HG02938 (cell line): ENCODE data around the gene SFN.
"Not testable (repeated sequence)": the region's sequence is repeated elsewhere in the genome, so short reads cannot be mapped to it uniquely, and the experiment has no call there.

Source experiments
- ATAC-seq: cut with Tn5 transposase; IDR thresholded peaks from one replicate; pipeline ENCODE4 v1.9.1; 2021; ENCODE audit warnings: mild to moderate bottlenecking, moderate library complexity; ENCODE audit not compliant: unreplicated experiment

SFN gene

GRCh38 chr1:26838474-26839338, 24.2 kb upstream of the SFN start:
- peak; percentile 84 for ATAC-seq

GRCh38 chr1:26839339-26839722, 23.6 kb upstream of the SFN start:
- no peak for ATAC-seq

GRCh38 chr1:26839779-26840178, 23.2 kb upstream of the SFN start:
- no peak for ATAC-seq

GRCh38 chr1:26844424-26845196, 18.3 kb upstream of the SFN start:
- no peak for ATAC-seq

- ATAC-seq: not testable (repeated sequence)
These were observed 15.1 kb upstream of the SFN start for GRCh38 chr1:26847826-26848225.

GRCh38 chr1:26848499-26848898, 14.4 kb upstream of the SFN start:
- no peak for ATAC-seq

GRCh38 chr1:26848941-26849774, 13.8 kb upstream of the SFN start:
- no peak for ATAC-seq

- no peak for ATAC-seq
These were observed 11.8 kb upstream of the SFN start for GRCh38 chr1:26851106-26851684.

GRCh38 chr1:26852701-26853100, 10.2 kb upstream of the SFN start:
- no peak for ATAC-seq

- ATAC-seq: no peak
These were observed 9.8 kb upstream of the SFN start for GRCh38 chr1:26853156-26853555.

- no peak for ATAC-seq
These were observed 9.3 kb upstream of the SFN start for GRCh38 chr1:26853600-26853999.

GRCh38 chr1:26854906-26855305, 8.0 kb upstream of the SFN start:
- ATAC-seq: no peak

GRCh38 chr1:26855636-26856035, 7.3 kb upstream of the SFN start:
- no peak for ATAC-seq

GRCh38 chr1:26856181-26856580, 6.8 kb upstream of the SFN start:
- no peak for ATAC-seq

- no peak for ATAC-seq
These were observed 6.1 kb upstream of the SFN start for GRCh38 chr1:26856604-26857469.

- no peak for ATAC-seq
These were observed 5.4 kb upstream of the SFN start for GRCh38 chr1:26857473-26858060.

- no peak for ATAC-seq
These were observed 4.8 kb upstream of the SFN start for GRCh38 chr1:26858160-26858559.

- ATAC-seq: no peak
These were observed 3.9 kb upstream of the SFN start for GRCh38 chr1:26858891-26859640.

GRCh38 chr1:26861286-26861701, 1.7 kb upstream of the SFN start:
- no peak for ATAC-seq
